NCI-H345 treated with DMSO at 0.1 percent for 48 hours (cell line): Measurements from ENCODE around the gene DHRS7B.

Experiments used
- DNase-seq: peaks from one replicate; lab custom pipeline; 2025; ENCODE audit not compliant: unreplicated experiment; lab: John Stamatoyannopoulos, UW

DHRS7B gene

DNA sequence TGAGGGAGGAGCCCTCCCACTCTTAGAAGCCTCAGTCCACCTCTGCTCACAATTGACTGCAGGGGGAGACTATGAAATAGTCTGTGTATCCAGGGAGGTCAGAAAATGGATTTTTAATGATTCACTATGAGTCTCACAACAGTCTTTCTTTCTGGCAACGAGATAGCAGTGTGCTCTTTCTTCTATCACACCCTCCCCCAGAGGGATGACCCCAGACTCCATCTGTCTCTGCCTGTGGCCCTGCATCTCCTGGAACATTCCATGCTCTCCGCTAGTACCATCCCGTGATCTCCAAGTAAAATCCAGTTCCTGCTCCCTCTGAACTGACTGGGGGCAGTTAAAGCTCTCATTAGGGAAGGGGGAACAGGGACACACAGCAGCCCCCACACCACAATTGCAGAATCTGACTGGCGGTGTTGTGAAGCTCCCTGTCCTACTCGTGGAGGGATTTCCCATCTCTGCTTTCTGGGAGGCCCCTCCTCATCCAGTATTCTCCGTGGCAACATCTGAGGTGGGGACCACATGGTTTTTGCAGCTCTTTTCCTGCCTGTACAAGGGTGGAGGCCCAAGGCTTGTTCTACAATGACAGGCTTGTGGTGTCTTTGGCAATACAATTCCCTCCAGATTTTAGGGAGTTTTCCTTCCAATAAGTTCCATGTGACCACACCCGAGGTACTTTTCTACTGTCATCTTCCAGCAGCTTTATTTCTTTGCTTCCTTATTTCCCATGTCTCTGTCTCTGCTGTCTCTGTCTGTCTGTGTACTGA lies 107.0 kb downstream of the DHRS7B start:
- DNase-seq = no peak

DNA sequence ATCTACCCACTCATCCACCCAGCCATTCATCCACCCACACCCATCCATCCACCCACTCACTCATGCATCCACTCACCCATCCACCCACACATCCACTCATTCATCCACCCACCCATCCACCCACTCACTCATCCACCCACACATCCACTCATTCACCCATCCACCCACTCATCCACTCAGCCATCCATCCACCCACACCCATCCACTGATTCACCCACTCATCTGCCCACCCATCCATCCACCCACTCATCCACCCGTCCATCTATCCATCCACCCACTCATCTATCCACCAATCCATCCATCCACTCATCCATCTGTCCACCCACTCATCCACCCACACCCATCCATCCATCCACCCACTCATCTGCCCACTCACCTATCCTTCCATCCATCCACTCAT lies 109.2 kb downstream of the DHRS7B start:
- no peak for DNase-seq

DNA sequence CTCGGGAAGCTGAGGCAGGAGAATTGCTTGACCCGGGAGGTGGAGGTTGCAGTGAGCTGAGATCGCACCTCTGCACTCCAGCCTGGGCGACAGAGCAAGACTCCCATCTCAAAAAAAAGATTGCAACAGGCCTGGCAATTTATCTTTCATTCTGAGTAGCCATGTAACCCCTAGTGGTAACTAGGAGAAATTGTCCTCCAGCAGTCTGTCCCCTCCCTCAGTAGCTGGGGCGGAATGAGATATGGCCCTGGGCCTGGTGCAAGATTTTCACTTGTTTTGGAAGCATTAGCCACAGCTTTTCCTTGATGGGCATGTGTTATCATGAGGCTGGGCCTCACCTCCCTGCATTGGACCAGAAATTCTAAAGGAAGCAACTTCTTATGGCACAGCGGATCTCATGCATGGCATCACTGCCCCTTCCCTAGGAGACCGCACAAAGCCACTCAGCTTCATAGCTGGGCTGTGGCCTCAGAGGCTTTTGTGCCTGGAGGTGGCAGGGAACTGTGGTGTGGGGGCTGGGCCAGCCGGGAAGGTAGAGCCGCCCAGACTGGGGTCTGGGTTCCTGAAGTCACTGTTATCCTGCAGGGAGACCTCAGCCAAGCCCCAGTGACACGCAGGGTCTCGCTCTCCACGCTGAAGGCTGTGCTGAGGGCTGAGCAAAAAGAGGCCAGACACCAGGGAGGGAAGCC lies 113.1 kb downstream of the DHRS7B start:
- no peak for DNase-seq

DNA sequence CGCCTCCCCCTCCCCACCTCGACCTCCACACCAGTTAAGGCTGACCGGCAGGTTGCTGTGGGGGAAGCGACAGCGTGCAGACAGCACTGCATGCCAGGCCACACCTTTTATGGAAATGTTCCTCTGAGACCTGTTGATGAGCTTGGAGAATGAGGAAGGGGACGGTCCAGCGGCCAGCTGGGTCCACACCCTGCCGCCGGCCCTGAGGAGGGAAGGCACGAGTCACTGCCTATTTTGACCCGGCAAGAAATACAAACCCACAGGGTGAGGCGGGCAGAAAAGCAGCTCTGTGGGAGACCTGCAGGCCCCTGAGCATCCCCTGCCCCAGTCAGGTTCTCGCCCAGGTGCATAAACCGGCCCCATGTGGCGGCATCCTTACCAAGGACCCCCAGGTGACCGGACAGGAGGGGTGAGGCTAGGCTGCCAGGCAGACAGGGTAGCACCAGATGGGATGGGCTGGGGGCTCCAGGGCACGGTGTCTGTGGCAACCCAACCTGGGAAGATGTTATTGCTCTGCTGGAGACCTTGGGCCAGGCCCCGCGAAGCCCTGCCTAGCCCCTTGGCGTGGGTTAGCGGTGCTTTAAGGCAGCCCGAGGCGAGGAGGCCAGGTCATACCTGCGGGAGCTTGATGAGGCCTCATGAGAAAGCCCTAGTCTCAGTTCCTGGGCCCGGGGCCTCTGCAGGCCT lies 113.7 kb downstream of the DHRS7B start:
- DNase-seq = no peak
